ENCODE measurements around the gene SMIM3. TPM values are rescaled to one million over a fixed set of nuclear protein-coding genes. Genes with fewer than 3 reads are reported as not detected.
A peak's percentile ranks its signal among the peaks of the same experiment; 100 is the strongest.

SMIM3 gene
- total and polyA plus RNA-seq, 10 of the 15 experiments (the other 5 are each of a cell fraction or from before 2014, with no cell fraction given): 1.0 to 14.3 (median 7.7) TPM

GRCh38 chr5:150780187-150780692 lies 1.7 kb downstream of the SMIM3 start (continued):
- TF ChIP-seq E4F1 (IDR thresholded peaks at IDR 0.05; ENCODE audit: borderline replicate concordance, partially characterized antibody) (no peak), SUPT20H (IDR thresholded peaks at IDR 0.05; ENCODE audit: borderline replicate concordance, control insufficient read depth, low read depth, low read length) (no peak), EGR1 (IDR thresholded peaks at IDR 0.05; ENCODE audit: borderline replicate concordance in 1 of 2, low read depth in 2 of 2, low read length in 2 of 2) (no peak), BHLHE40 (IDR thresholded peaks at IDR 0.05; ENCODE audit: borderline replicate concordance in 1 of 2, low read depth in 2 of 2, low read length in 1 of 2) (peak in 1 of 2 experiments; percentile 56; a peak in 2 of 4 replicates), RBBP5 (conservative IDR thresholded peaks at IDR 0.05) (no peak), CREM (IDR thresholded peaks at IDR 0.05; ENCODE audit: low read depth) (peak; percentile 80), YBX1 (IDR thresholded peaks at IDR 0.05) (no peak), GABPA (IDR thresholded peaks at IDR 0.05; ENCODE audit: low read depth) (no peak), ZNF274 (IDR thresholded peaks at IDR 0.05; ENCODE audit: insufficient read depth, insufficient read length) (no peak), CHD2 (IDR thresholded peaks at IDR 0.05; ENCODE audit: borderline replicate concordance, low read depth, low read length) (no peak; the same call in 1 of the 2 replicates), POU2F2 (IDR thresholded peaks at IDR 0.05; ENCODE audit: borderline replicate concordance, low read depth, low read length) (peak; percentile 75; the same call in 1 of the 3 replicates), TAF1 (IDR thresholded peaks at IDR 0.05; ENCODE audit: borderline replicate concordance, low read depth, low read length) (0 out of 2 replicates have a peak, but pooled peaks have one; percentile 55), FOXK2 (IDR thresholded peaks at IDR 0.05) (no peak), TCF3 (IDR thresholded peaks at IDR 0.05; ENCODE audit: borderline replicate concordance, insufficient read depth, low read depth, low read length) (peak; percentile 83; the same call in 1 of the 2 replicates), RAD51 (IDR thresholded peaks at IDR 0.05) (0 out of 2 replicates have a peak, but pooled peaks have one; percentile 28), IRF3 (IDR thresholded peaks at IDR 0.05) (no peak), ATF2 (IDR thresholded peaks at IDR 0.05; ENCODE audit: low read length) (peak; percentile 92), EP300 (IDR thresholded peaks at IDR 0.05; ENCODE audit: borderline replicate concordance in 1 of 2, control insufficient read depth in 1 of 2, low read depth in 2 of 2, low read length in 2 of 2) (peak; percentile 25 to 63; a peak in 2 of 4 replicates), ZBTB11 (CRISPR knock-in tag; IDR thresholded peaks at IDR 0.05) (no peak), DPF2 (IDR thresholded peaks at IDR 0.05) (0 out of 2 replicates have a peak, but pooled peaks have one; percentile 46), NBN (IDR thresholded peaks at IDR 0.05) (0 out of 2 replicates have a peak, but pooled peaks have one; percentile 21), ZZZ3 (IDR thresholded peaks at IDR 0.05; ENCODE audit: control insufficient read depth, insufficient read length, low read depth) (no peak), KAT2A (conservative IDR thresholded peaks at IDR 0.05; ENCODE audit: control insufficient read depth, low read depth, low read length) (no peak)

All from GM12878 (cell line).